ENCODE data around the gene FAM107A. TPM values are rescaled to one million over a fixed set of nuclear protein-coding genes. Genes with fewer than 3 reads are reported as not detected.

Gene FAM107A
- total RNA-seq, 1 experiment from 2014 or later: not detected

DNA sequence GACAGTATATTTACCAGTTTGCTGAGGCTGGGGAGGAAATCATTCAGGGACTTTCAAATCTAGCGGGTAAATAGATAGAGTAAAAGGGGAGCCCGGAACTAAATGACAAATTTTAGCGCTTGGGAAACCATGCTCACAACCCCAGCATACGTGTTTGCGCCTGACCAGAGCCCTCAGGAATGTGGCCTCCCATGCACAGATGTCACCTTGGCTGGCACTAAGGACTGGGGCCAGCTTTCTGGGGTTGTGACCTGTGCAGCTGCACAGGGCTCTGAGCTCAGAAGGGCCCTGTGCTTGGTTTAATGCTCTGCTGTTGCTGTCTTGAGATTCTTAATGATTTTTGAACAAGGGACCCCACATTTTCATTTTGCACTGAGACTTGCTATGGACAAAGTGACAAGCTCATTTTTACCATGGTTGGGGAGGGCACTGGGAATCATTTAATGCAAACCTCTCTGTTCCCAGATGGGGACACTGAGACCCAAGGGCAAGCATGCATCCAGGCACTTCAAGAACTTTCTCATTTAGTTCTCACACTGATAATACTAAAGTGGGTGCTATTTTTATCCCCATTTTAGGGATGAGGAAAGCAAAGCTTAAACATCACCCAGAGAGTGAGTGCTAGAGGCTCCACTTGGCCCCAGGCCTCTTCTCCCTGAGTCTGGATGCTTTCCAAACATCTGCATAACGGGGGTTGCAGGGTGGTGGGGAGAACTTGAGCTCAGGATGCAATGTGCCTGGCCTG is 44.1 kb upstream of the FAM107A start:
- Histone ChIP-seq H3K4me3 (replicated peaks in 1 of 2; ENCODE audit: low read depth in 1 of 2, low read length in 2 of 2) (no peak overlapping the region), H4K20me1 (ENCODE audit: insufficient read depth) (no peaks in the 10 kb centered on the region), H3K4me2 (ENCODE audit: low read length) (no peak overlapping the region), H2AFZ (ENCODE audit: low read depth, low read length, poor library complexity, severe bottlenecking) (no peak overlapping the region), H3K36me3 (ENCODE audit: control insufficient read depth in 1 of 2, insufficient read depth in 2 of 2, low read length in 2 of 2) (no peaks in the 10 kb centered on the region), H3K27ac (ENCODE audit: low read depth, low read length) (no peak overlapping the region), H3K79me2 (ENCODE audit: insufficient read depth, low read length) (no peaks in the 10 kb centered on the region), H3K4me1 (ENCODE audit: control insufficient read depth in 1 of 2, insufficient read depth in 2 of 2, low read length in 2 of 2) (no peaks in the 10 kb centered on the region), H3K9ac (ENCODE audit: low read length) (no peak overlapping the region), H3K9me3 (ENCODE audit: control insufficient read depth in 1 of 2, insufficient read depth in 1 of 2, low read depth in 1 of 2, low read length in 2 of 2) (no peaks in the 10 kb centered on the region), H3K27me3 (ENCODE audit: insufficient read depth, low read length) (no peaks in the 10 kb centered on the region), H3K9me2 (ENCODE audit: insufficient read depth) (no peaks in the 10 kb centered on the region)
- ChIA-PET CTCF (interaction anchor here (1.0 kb wide), 1 partner anchor 19 kb away, joined by 3 read pairs; no protein-coding TSS in a partner anchor), RAD21 (ENCODE audit: low non-redundant PET in 1 of 2, low total read pairs in 2 of 2, uncharacterized antibody in 2 of 2, unreplicated experiment in 2 of 2) (no interaction called here), POLR2A (no interaction called here)
- ATAC-seq (no peak), DNase-seq (ENCODE audit: low read depth, low spot score) (no peak)
- intact Hi-C loops (cut with micrococcal nuclease): no loop called here
- no peak for TF ChIP-seq EZH2 (IDR thresholded peaks at IDR 0.05)
- TF ChIP-seq, protein P1, sequence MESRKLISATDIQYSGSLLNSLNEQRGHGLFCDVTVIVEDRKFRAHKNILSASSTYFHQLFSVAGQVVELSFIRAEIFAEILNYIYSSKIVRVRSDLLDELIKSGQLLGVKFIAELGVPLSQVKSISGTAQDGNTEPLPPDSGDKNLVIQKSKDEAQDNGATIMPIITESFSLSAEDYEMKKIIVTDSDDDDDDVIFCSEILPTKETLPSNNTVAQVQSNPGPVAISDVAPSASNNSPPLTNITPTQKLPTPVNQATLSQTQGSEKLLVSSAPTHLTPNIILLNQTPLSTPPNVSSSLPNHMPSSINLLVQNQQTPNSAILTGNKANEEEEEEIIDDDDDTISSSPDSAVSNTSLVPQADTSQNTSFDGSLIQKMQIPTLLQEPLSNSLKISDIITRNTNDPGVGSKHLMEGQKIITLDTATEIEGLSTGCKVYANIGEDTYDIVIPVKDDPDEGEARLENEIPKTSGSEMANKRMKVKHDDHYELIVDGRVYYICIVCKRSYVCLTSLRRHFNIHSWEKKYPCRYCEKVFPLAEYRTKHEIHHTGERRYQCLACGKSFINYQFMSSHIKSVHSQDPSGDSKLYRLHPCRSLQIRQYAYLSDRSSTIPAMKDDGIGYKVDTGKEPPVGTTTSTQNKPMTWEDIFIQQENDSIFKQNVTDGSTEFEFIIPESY (IDR thresholded peaks at IDR 0.05; ENCODE audit: extremely low read depth, insufficient replicate concordance, low read length): no peak
- no peak for TF ChIP-seq POLR2AphosphoS5 (IDR thresholded peaks at IDR 0.05; ENCODE audit: low read depth, low read length)
- no peak for TF ChIP-seq TCF7L2 (IDR thresholded peaks at IDR 0.05; ENCODE audit: borderline replicate concordance, extremely low read depth, insufficient read depth, insufficient read length)
- TF ChIP-seq, protein P2, sequence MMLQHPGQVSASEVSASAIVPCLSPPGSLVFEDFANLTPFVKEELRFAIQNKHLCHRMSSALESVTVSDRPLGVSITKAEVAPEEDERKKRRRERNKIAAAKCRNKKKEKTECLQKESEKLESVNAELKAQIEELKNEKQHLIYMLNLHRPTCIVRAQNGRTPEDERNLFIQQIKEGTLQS (IDR thresholded peaks at IDR 0.05): no peak
- TF ChIP-seq, protein P3, sequence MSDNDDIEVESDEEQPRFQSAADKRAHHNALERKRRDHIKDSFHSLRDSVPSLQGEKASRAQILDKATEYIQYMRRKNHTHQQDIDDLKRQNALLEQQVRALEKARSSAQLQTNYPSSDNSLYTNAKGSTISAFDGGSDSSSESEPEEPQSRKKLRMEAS (IDR thresholded peaks at IDR 0.05): no peak
- TF ChIP-seq, protein P4, sequence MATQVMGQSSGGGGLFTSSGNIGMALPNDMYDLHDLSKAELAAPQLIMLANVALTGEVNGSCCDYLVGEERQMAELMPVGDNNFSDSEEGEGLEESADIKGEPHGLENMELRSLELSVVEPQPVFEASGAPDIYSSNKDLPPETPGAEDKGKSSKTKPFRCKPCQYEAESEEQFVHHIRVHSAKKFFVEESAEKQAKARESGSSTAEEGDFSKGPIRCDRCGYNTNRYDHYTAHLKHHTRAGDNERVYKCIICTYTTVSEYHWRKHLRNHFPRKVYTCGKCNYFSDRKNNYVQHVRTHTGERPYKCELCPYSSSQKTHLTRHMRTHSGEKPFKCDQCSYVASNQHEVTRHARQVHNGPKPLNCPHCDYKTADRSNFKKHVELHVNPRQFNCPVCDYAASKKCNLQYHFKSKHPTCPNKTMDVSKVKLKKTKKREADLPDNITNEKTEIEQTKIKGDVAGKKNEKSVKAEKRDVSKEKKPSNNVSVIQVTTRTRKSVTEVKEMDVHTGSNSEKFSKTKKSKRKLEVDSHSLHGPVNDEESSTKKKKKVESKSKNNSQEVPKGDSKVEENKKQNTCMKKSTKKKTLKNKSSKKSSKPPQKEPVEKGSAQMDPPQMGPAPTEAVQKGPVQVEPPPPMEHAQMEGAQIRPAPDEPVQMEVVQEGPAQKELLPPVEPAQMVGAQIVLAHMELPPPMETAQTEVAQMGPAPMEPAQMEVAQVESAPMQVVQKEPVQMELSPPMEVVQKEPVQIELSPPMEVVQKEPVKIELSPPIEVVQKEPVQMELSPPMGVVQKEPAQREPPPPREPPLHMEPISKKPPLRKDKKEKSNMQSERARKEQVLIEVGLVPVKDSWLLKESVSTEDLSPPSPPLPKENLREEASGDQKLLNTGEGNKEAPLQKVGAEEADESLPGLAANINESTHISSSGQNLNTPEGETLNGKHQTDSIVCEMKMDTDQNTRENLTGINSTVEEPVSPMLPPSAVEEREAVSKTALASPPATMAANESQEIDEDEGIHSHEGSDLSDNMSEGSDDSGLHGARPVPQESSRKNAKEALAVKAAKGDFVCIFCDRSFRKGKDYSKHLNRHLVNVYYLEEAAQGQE (IDR thresholded peaks at IDR 0.05; ENCODE audit: low read depth): no peak
- TF ChIP-seq YY1 (IDR thresholded peaks at IDR 0.05; ENCODE audit: extremely low read depth, insufficient replicate concordance, low read depth, low read length): no peak
- TF ChIP-seq ZFX (IDR thresholded peaks at IDR 0.05): no peak
- no peak for TF ChIP-seq RAD21 (IDR thresholded peaks at IDR 0.05; ENCODE audit: low read depth)
- no TSS peak for BruUV-seq (replicated peaks)
